GM23338 (cell line): ENCODE data around the gene SLC35A3. TPM values are rescaled to one million over a fixed set of nuclear protein-coding genes. Genes with fewer than 3 reads are reported as not detected.

Source experiments
- ATAC-seq: fragments of 200-7000 bp; cut with Tn5 transposase; 3 replicates; pipeline ENCODE4 v1.9.1; 2020
- DNase-seq: peaks from one replicate; pipeline ENCODE4 v3.0.0-alpha.2; 2015; ENCODE audit warnings: low spot score
- H2AFZ ChIP-seq: fragments of 200-600 bp; sonication (generic); 2 replicates; pipeline ENCODE4 v1.8.0; 2016; ENCODE audit warnings: antibody characterized with exemption, mild to moderate bottlenecking, moderate library complexity
- H3F3A ChIP-seq: fragments of 200-600 bp; sonication (generic); replicated peaks from 2 replicates; pipeline ENCODE4 v1.8.0; 2017; ENCODE audit warnings: antibody characterized with exemption, mixed run types, low read depth
- H3K27ac ChIP-seq: fragments of 200-600 bp; sonication (generic); 2 replicates; pipeline ENCODE4 v1.6.1; 2016; ENCODE audit warnings: low read depth
- H3K27me3 ChIP-seq: fragments of 200-600 bp; sonication (generic); 2 replicates; pipeline ENCODE4 v1.8.0; 2016; ENCODE audit warnings: mild to moderate bottlenecking, mixed run types, moderate library complexity; ENCODE audit not compliant: insufficient read depth
- H3K36me3 ChIP-seq: fragments of 200-600 bp; sonication (generic); 2 replicates; pipeline ENCODE4 v1.8.0; 2016; ENCODE audit warnings: mild to moderate bottlenecking; ENCODE audit not compliant: insufficient read depth
- H3K4me1 ChIP-seq: fragments of 200-600 bp; sonication (generic); 2 replicates; pipeline ENCODE4 v1.8.0; 2016; ENCODE audit warnings: mild to moderate bottlenecking, moderate library complexity; ENCODE audit not compliant: insufficient read depth
- H3K4me2 ChIP-seq: fragments of 200-600 bp; sonication (generic); 2 replicates; pipeline ENCODE4 v1.7.1; 2017; ENCODE audit warnings: mixed run types
- H3K4me3 ChIP-seq: fragments of 200-600 bp; sonication (generic); 2 replicates; pipeline ENCODE4 v1.6.1; 2016; ENCODE audit warnings: mixed run types
- H3K79me2 ChIP-seq: fragments of 200-600 bp; sonication (generic); replicated peaks from 2 replicates; pipeline ENCODE4 v1.8.0; 2017; ENCODE audit warnings: mild to moderate bottlenecking; ENCODE audit not compliant: insufficient read depth
- H3K9me2 ChIP-seq: fragments of 200-600 bp; sonication (generic); 2 replicates; pipeline ENCODE4 v1.8.0; 2017; ENCODE audit not compliant: insufficient read depth
- H4K20me1 ChIP-seq: fragments of 200-600 bp; sonication (generic); replicated peaks from 2 replicates; pipeline ENCODE4 v1.8.0; 2017; ENCODE audit warnings: mild to moderate bottlenecking; ENCODE audit not compliant: insufficient read depth
- H3K27ac Mint-ChIP-seq: 2 replicates; pipeline ENCODE4 v1.8.0; 2020; ENCODE audit warnings: inconsistent platforms, mild to moderate bottlenecking, moderate library complexity, mixed read lengths
- H3K27me3 Mint-ChIP-seq: 3 replicates; pipeline ENCODE4 v1.8.0; 2022; ENCODE audit warnings: low read depth, mild to moderate bottlenecking, moderate library complexity, mixed read lengths, inconsistent platforms; ENCODE audit not compliant: insufficient read depth, poor library complexity
- H3K36me3 Mint-ChIP-seq: 3 replicates; pipeline ENCODE4 v1.8.0; 2021; ENCODE audit warnings: low read depth, mild to moderate bottlenecking, inconsistent platforms, moderate library complexity, mixed read lengths
- H3K4me1 Mint-ChIP-seq: 3 replicates; pipeline ENCODE4 v1.8.0; 2020; ENCODE audit warnings: mild to moderate bottlenecking, inconsistent platforms, mixed read lengths
- H3K4me3 Mint-ChIP-seq: 3 replicates; pipeline ENCODE4 v1.8.0; 2021; ENCODE audit warnings: moderate library complexity, mild to moderate bottlenecking, inconsistent platforms, mixed read lengths
- H3K9me3 Mint-ChIP-seq: 3 replicates; pipeline ENCODE4 v1.8.0; 2020; ENCODE audit warnings: moderate library complexity, mild to moderate bottlenecking, inconsistent platforms, mixed read lengths
- CREB1 ChIP-seq: fragments of 250-450 bp; sonication (Bioruptor Pico); IDR thresholded peaks from 2 replicates; pipeline ENCODE4 v1.5.0; 2020; ENCODE audit warnings: low read depth, mild to moderate bottlenecking, moderate library complexity
- EZH2 ChIP-seq: fragments of 200-600 bp; sonication (generic); IDR thresholded peaks from one replicate; pipeline ENCODE4 v1.8.0; 2017; ENCODE audit warnings: antibody characterized with exemption, mild to moderate bottlenecking, low read depth; ENCODE audit not compliant: unreplicated experiment
- JUNB ChIP-seq: IDR thresholded peaks from one replicate; pipeline ENCODE4 v1.6.1; 2016; ENCODE audit warnings: antibody characterized with exemption; ENCODE audit not compliant: unreplicated experiment
- NANOG ChIP-seq: IDR thresholded peaks from 2 replicates; pipeline ENCODE4 v1.6.1; 2016; ENCODE audit warnings: antibody characterized with exemption, borderline replicate concordance
- ZNF114 ChIP-seq: fragments of 250-450 bp; sonication (Bioruptor Pico); IDR thresholded peaks from 2 replicates; pipeline ENCODE4 v1.5.0; 2020; ENCODE audit warnings: mild to moderate bottlenecking, moderate library complexity
- polyA plus RNA-seq: library from polyadenylated mRNA; unstranded; fragments of >200 nt; fragmentation: Nextera tagmentation; extraction: Ambion mirVana; gene quantifications from 2 replicates; pipeline ENCODE4 v1.2.1, GENCODE V29; 2016
- total RNA-seq: library from RNA; depleted of rRNA; stranded (reverse); fragments of >200 nt; shearing (Covaris generic); gene quantifications from 2 replicates; pipeline ENCODE4 v1.2.3, GENCODE V29; 2014
- TF ChIP-seq, protein P1 (sequence below), 2 experiments: fragments of 200-600 bp in 1 of 2; sonication (generic) in 1 of 2; conservative IDR thresholded peaks; 2 replicates each; pipeline versions ENCODE4 v1.5.1 to v1.6.1; 2016 to 2017; ENCODE audit warnings: antibody characterized with exemption in 2 of 2, low read depth in 2 of 2, mild to moderate bottlenecking in 2 of 2, moderate library complexity in 1 of 2
- TF ChIP-seq, protein P2 (sequence below): fragments of 250-450 bp; sonication (Bioruptor Pico); IDR thresholded peaks from 2 replicates; pipeline ENCODE4 v1.5.0; 2020; ENCODE audit warnings: mild to moderate bottlenecking, moderate library complexity
- TF ChIP-seq, protein P3 (sequence below): IDR thresholded peaks from one replicate; pipeline ENCODE4 v1.6.1; 2018; ENCODE audit warnings: antibody characterized with exemption; ENCODE audit not compliant: unreplicated experiment
- TF ChIP-seq, protein P4 (sequence below): IDR thresholded peaks from 2 replicates; pipeline ENCODE4 v1.6.1; 2016; ENCODE audit warnings: antibody characterized with exemption

Gene SLC35A3
- total and polyA plus RNA-seq, 2 experiments from 2014 or later: 7.6 to 27.2 TPM

DNA sequence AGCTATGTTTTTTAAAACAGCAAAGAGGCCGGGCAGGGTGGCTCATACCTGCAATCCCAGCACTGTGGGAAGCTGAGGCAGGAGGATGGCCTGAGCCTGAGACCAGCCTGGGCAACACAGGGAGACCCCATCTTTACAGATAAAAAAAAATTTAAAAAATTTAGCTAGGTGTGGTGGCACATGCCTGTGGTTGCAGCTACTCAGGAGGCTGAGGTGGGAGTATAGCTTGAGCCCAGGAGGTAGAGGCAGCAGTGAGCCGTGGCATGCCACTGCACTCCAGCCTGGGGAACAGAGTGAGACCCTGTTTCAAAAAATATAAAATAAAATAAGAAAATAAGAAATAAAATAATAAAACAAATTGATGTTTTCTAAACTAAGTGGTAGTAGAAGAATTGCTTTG lies 8.4 kb downstream of the SLC35A3 start:
- no peaks in the 10 kb centered on the region for H3K27me3 ChIP-seq
- no peak overlapping the region for H3K4me3 ChIP-seq
- Mint-ChIP-seq H3K4me3 (no peak overlapping the region), H3K36me3 (peaks cover 3% of the 10 kb centered on the region; the same call in 2 of the 3 replicates), H3K27me3 (peaks cover 2% of the 10 kb centered on the region), H3K4me1 (no peaks in the 10 kb centered on the region; the same call in 2 of the 3 replicates), H3K27ac (no peak overlapping the region), H3K9me3 (no peaks in the 10 kb centered on the region)
- no peak for ATAC-seq
- H3K9me2 ChIP-seq: no peaks in the 10 kb centered on the region
- no peak overlapping the region for H3K4me2 ChIP-seq
- H3K79me2 ChIP-seq: peaks cover 43% of the 10 kb centered on the region
- no peak overlapping the region for H2AFZ ChIP-seq
- TF ChIP-seq EZH2 (no peak), NANOG (no peak), ZNF114 (CRISPR knock-in tag) (no peak), CREB1 (CRISPR knock-in tag) (no peak), JUNB (no peak)
- TF ChIP-seq, protein P1, sequence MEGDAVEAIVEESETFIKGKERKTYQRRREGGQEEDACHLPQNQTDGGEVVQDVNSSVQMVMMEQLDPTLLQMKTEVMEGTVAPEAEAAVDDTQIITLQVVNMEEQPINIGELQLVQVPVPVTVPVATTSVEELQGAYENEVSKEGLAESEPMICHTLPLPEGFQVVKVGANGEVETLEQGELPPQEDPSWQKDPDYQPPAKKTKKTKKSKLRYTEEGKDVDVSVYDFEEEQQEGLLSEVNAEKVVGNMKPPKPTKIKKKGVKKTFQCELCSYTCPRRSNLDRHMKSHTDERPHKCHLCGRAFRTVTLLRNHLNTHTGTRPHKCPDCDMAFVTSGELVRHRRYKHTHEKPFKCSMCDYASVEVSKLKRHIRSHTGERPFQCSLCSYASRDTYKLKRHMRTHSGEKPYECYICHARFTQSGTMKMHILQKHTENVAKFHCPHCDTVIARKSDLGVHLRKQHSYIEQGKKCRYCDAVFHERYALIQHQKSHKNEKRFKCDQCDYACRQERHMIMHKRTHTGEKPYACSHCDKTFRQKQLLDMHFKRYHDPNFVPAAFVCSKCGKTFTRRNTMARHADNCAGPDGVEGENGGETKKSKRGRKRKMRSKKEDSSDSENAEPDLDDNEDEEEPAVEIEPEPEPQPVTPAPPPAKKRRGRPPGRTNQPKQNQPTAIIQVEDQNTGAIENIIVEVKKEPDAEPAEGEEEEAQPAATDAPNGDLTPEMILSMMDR (conservative IDR thresholded peaks at IDR 0.05; ENCODE audit: low read depth in 2 of 2): no peak
- TF ChIP-seq, protein P2, sequence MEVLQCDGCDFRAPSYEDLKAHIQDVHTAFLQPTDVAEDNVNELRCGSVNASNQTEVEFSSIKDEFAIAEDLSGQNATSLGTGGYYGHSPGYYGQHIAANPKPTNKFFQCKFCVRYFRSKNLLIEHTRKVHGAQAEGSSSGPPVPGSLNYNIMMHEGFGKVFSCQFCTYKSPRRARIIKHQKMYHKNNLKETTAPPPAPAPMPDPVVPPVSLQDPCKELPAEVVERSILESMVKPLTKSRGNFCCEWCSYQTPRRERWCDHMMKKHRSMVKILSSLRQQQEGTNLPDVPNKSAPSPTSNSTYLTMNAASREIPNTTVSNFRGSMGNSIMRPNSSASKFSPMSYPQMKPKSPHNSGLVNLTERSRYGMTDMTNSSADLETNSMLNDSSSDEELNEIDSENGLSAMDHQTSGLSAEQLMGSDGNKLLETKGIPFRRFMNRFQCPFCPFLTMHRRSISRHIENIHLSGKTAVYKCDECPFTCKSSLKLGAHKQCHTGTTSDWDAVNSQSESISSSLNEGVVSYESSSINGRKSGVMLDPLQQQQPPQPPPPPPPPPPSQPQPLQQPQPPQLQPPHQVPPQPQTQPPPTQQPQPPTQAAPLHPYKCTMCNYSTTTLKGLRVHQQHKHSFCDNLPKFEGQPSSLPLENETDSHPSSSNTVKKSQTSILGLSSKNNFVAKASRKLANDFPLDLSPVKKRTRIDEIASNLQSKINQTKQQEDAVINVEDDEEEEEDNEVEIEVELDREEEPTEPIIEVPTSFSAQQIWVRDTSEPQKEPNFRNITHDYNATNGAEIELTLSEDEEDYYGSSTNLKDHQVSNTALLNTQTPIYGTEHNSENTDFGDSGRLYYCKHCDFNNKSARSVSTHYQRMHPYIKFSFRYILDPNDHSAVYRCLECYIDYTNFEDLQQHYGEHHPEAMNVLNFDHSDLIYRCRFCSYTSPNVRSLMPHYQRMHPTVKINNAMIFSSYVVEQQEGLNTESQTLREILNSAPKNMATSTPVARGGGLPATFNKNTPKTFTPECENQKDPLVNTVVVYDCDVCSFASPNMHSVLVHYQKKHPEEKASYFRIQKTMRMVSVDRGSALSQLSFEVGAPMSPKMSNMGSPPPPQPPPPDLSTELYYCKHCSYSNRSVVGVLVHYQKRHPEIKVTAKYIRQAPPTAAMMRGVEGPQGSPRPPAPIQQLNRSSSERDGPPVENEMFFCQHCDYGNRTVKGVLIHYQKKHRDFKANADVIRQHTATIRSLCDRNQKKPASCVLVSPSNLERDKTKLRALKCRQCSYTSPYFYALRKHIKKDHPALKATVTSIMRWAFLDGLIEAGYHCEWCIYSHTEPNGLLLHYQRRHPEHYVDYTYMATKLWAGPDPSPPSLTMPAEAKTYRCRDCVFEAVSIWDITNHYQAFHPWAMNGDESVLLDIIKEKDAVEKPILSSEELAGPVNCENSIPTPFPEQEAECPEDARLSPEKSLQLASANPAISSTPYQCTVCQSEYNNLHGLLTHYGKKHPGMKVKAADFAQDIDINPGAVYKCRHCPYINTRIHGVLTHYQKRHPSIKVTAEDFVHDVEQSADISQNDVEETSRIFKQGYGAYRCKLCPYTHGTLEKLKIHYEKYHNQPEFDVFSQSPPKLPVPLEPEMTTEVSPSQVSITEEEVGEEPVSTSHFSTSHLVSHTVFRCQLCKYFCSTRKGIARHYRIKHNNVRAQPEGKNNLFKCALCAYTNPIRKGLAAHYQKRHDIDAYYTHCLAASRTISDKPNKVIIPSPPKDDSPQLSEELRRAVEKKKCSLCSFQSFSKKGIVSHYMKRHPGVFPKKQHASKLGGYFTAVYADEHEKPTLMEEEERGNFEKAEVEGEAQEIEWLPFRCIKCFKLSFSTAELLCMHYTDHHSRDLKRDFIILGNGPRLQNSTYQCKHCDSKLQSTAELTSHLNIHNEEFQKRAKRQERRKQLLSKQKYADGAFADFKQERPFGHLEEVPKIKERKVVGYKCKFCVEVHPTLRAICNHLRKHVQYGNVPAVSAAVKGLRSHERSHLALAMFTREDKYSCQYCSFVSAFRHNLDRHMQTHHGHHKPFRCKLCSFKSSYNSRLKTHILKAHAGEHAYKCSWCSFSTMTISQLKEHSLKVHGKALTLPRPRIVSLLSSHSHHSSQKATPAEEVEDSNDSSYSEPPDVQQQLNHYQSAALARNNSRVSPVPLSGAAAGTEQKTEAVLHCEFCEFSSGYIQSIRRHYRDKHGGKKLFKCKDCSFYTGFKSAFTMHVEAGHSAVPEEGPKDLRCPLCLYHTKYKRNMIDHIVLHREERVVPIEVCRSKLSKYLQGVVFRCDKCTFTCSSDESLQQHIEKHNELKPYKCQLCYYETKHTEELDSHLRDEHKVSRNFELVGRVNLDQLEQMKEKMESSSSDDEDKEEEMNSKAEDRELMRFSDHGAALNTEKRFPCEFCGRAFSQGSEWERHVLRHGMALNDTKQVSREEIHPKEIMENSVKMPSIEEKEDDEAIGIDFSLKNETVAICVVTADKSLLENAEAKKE (CRISPR knock-in tag): no peak
- TF ChIP-seq, protein P3, sequence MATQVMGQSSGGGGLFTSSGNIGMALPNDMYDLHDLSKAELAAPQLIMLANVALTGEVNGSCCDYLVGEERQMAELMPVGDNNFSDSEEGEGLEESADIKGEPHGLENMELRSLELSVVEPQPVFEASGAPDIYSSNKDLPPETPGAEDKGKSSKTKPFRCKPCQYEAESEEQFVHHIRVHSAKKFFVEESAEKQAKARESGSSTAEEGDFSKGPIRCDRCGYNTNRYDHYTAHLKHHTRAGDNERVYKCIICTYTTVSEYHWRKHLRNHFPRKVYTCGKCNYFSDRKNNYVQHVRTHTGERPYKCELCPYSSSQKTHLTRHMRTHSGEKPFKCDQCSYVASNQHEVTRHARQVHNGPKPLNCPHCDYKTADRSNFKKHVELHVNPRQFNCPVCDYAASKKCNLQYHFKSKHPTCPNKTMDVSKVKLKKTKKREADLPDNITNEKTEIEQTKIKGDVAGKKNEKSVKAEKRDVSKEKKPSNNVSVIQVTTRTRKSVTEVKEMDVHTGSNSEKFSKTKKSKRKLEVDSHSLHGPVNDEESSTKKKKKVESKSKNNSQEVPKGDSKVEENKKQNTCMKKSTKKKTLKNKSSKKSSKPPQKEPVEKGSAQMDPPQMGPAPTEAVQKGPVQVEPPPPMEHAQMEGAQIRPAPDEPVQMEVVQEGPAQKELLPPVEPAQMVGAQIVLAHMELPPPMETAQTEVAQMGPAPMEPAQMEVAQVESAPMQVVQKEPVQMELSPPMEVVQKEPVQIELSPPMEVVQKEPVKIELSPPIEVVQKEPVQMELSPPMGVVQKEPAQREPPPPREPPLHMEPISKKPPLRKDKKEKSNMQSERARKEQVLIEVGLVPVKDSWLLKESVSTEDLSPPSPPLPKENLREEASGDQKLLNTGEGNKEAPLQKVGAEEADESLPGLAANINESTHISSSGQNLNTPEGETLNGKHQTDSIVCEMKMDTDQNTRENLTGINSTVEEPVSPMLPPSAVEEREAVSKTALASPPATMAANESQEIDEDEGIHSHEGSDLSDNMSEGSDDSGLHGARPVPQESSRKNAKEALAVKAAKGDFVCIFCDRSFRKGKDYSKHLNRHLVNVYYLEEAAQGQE: no peak
- TF ChIP-seq, protein P4, sequence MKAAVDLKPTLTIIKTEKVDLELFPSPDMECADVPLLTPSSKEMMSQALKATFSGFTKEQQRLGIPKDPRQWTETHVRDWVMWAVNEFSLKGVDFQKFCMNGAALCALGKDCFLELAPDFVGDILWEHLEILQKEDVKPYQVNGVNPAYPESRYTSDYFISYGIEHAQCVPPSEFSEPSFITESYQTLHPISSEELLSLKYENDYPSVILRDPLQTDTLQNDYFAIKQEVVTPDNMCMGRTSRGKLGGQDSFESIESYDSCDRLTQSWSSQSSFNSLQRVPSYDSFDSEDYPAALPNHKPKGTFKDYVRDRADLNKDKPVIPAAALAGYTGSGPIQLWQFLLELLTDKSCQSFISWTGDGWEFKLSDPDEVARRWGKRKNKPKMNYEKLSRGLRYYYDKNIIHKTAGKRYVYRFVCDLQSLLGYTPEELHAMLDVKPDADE: no peak
- no peak for DNase-seq
- H3K4me1 ChIP-seq: no peaks in the 10 kb centered on the region
- no peaks in the 10 kb centered on the region for H3K36me3 ChIP-seq
- no peaks in the 10 kb centered on the region for H3F3A ChIP-seq
- H3K27ac ChIP-seq: no peak overlapping the region
- H4K20me1 ChIP-seq: 0 out of 2 replicates have a peak, but pooled peaks cover 8% of the 10 kb centered on the region
